Measurements from ENCODE around the gene SV2C.

SV2C gene

GRCh38 chr5:76305269-76305668 is 222.1 kb downstream of the SV2C start:
- H3K4me1 ChIP-seq (ENCODE audit: low read length) = peaks cover 21% of the 10 kb centered on the region
- H3K4me2 ChIP-seq (ENCODE audit: low read depth, low read length) = no peak overlapping the region
- H3K36me3 ChIP-seq (replicated peaks; ENCODE audit: insufficient read depth, low read length) = no peaks in the 10 kb centered on the region
- no peak overlapping the region for H3K27ac ChIP-seq (ENCODE audit: low read length)
- no peaks in the 10 kb centered on the region for H3K9me3 ChIP-seq (replicated peaks; ENCODE audit: insufficient read depth, low read length)
- no peaks in the 10 kb centered on the region for H3K9me2 ChIP-seq (replicated peaks; ENCODE audit: insufficient read depth, low read length)
- no peak for TF ChIP-seq CTCF (IDR thresholded peaks at IDR 0.05; ENCODE audit: low read length)
- TF ChIP-seq EZH2phosphoT487 (IDR thresholded peaks at IDR 0.05; ENCODE audit: low read length) = no peak
- TF ChIP-seq EZH2 (optimal IDR thresholded peaks at IDR 0.05; ENCODE audit: low read depth, low read length) = no peak
- no peak for DNase-seq
- no peaks in the 10 kb centered on the region for H3K79me2 ChIP-seq (ENCODE audit: low read length)
- H4K20me1 ChIP-seq (ENCODE audit: insufficient read depth, low read length) = no peaks in the 10 kb centered on the region
- no peak overlapping the region for H3K9ac ChIP-seq (ENCODE audit: low read length)
- H3K27me3 ChIP-seq (replicated peaks; ENCODE audit: insufficient read depth, low read length) = no peaks in the 10 kb centered on the region
- H3K4me3 ChIP-seq (ENCODE audit: low read length) = no peak overlapping the region
- H3F3A ChIP-seq (ENCODE audit: insufficient read depth, low read length) = 0 out of 2 replicates have a peak, but pooled peaks cover 5% of the 10 kb centered on the region
- H2AFZ ChIP-seq (ENCODE audit: low read length) = no peak overlapping the region

- H3K4me2 ChIP-seq (ENCODE audit: low read depth, low read length) = no peak overlapping the region
- H3F3A ChIP-seq (ENCODE audit: insufficient read depth, low read length) = 0 out of 2 replicates have a peak, but pooled peaks cover under 1% of the 10 kb centered on the region
- no peaks in the 10 kb centered on the region for H3K79me2 ChIP-seq (ENCODE audit: low read length)
- H3K36me3 ChIP-seq (replicated peaks; ENCODE audit: insufficient read depth, low read length) = no peaks in the 10 kb centered on the region
- H3K9me3 ChIP-seq (replicated peaks; ENCODE audit: insufficient read depth, low read length) = no peaks in the 10 kb centered on the region
- no peak for DNase-seq
- H3K4me3 ChIP-seq (ENCODE audit: low read length) = no peak overlapping the region
- H4K20me1 ChIP-seq (ENCODE audit: insufficient read depth, low read length) = no peaks in the 10 kb centered on the region
- no peak overlapping the region for H2AFZ ChIP-seq (ENCODE audit: low read length)
- TF ChIP-seq CTCF (IDR thresholded peaks at IDR 0.05; ENCODE audit: low read length) (no peak), EZH2 (optimal IDR thresholded peaks at IDR 0.05; ENCODE audit: low read depth, low read length) (no peak), EZH2phosphoT487 (IDR thresholded peaks at IDR 0.05; ENCODE audit: low read length) (no peak)
- no peak overlapping the region for H3K9ac ChIP-seq (ENCODE audit: low read length)
- no peak overlapping the region for H3K27ac ChIP-seq (ENCODE audit: low read length)
- peaks cover 16% of the 10 kb centered on the region for H3K4me1 ChIP-seq (ENCODE audit: low read length)
- H3K9me2 ChIP-seq (replicated peaks; ENCODE audit: insufficient read depth, low read length) = no peaks in the 10 kb centered on the region
- no peaks in the 10 kb centered on the region for H3K27me3 ChIP-seq (replicated peaks; ENCODE audit: insufficient read depth, low read length)
Observed at GRCh38 chr5:76305775-76306174, 222.6 kb downstream of the SV2C start.

- Histone ChIP-seq H3F3A (ENCODE audit: insufficient read depth, low read length) (no peaks in the 10 kb centered on the region), H3K9ac (ENCODE audit: low read length) (no peak overlapping the region), H3K9me2 (replicated peaks; ENCODE audit: insufficient read depth, low read length) (no peaks in the 10 kb centered on the region), H3K9me3 (replicated peaks; ENCODE audit: insufficient read depth, low read length) (no peaks in the 10 kb centered on the region), H3K4me3 (ENCODE audit: low read length) (no peak overlapping the region), H3K27me3 (replicated peaks; ENCODE audit: insufficient read depth, low read length) (no peaks in the 10 kb centered on the region), H4K20me1 (ENCODE audit: insufficient read depth, low read length) (no peaks in the 10 kb centered on the region), H3K4me1 (ENCODE audit: low read length) (no peaks in the 10 kb centered on the region), H3K27ac (ENCODE audit: low read length) (no peak overlapping the region), H3K79me2 (ENCODE audit: low read length) (no peaks in the 10 kb centered on the region), H2AFZ (ENCODE audit: low read length) (no peak overlapping the region), H3K36me3 (replicated peaks; ENCODE audit: insufficient read depth, low read length) (no peaks in the 10 kb centered on the region), H3K4me2 (ENCODE audit: low read depth, low read length) (no peak overlapping the region)
- DNase-seq = no peak
- TF ChIP-seq CTCF (IDR thresholded peaks at IDR 0.05; ENCODE audit: low read length) (no peak), EZH2phosphoT487 (IDR thresholded peaks at IDR 0.05; ENCODE audit: low read length) (no peak), EZH2 (optimal IDR thresholded peaks at IDR 0.05; ENCODE audit: low read depth, low read length) (no peak)
Observed at GRCh38 chr5:76310208-76310607, 227.0 kb downstream of the SV2C start.
